Measurements from ENCODE around the gene TCTN3. TPM values are rescaled to one million over a fixed set of nuclear protein-coding genes. Genes with fewer than 3 reads are reported as not detected.

TCTN3 gene
- total and polyA plus RNA-seq, 2 of the 13 experiments (the other 11 are each of a cell fraction or from before 2014, with no cell fraction given) = 53.3 to 60.0 TPM

- TF ChIP-seq PHF5A (CRISPR knock-in tag; IDR thresholded peaks at IDR 0.05; ENCODE audit: low read depth, unreplicated experiment) (no peak), ZNF737 (CRISPR knock-in tag; IDR thresholded peaks at IDR 0.05; ENCODE audit: borderline replicate concordance) (no peak), MEF2D (CRISPR knock-in tag; IDR thresholded peaks at IDR 0.05) (peak; percentile 97), ZNF883 (CRISPR knock-in tag; IDR thresholded peaks at IDR 0.05; ENCODE audit: not compliant biosample characterization) (no peak), ZNF260 (CRISPR knock-in tag; IDR thresholded peaks at IDR 0.05; ENCODE audit: borderline replicate concordance, low read depth) (no peak), BCL6 (CRISPR knock-in tag; IDR thresholded peaks at IDR 0.05) (peak; percentile 100), MYNN (CRISPR knock-in tag; IDR thresholded peaks at IDR 0.05; ENCODE audit: low read depth) (no peak), NR2F1 (CRISPR knock-in tag; IDR thresholded peaks at IDR 0.05) (no peak), ATM (IDR thresholded peaks at IDR 0.05; ENCODE audit: borderline replicate concordance) (no peak), ZNF143 (CRISPR knock-in tag; IDR thresholded peaks at IDR 0.05) (no peak), ZNF614 (CRISPR knock-in tag; IDR thresholded peaks at IDR 0.05; ENCODE audit: borderline replicate concordance) (peak; percentile 50; the same call in 1 of the 2 replicates), SP4 (CRISPR knock-in tag; IDR thresholded peaks at IDR 0.05) (no peak), TCF7L2 (IDR thresholded peaks at IDR 0.05; ENCODE audit: low read depth, low read length) (no peak), ZNF18 (CRISPR knock-in tag; IDR thresholded peaks at IDR 0.05; ENCODE audit: insufficient replicate concordance) (no peak), ZBTB20 (CRISPR knock-in tag; IDR thresholded peaks at IDR 0.05; ENCODE audit: borderline replicate concordance, low read depth) (no peak), NCOA5 (CRISPR knock-in tag; IDR thresholded peaks at IDR 0.05) (no peak), ZNF513 (CRISPR knock-in tag; conservative IDR thresholded peaks at IDR 0.05) (no peak), SNRNP70 (IDR thresholded peaks at IDR 0.05; ENCODE audit: low read depth, low read length) (no peak), GTF2F1 (IDR thresholded peaks at IDR 0.05; ENCODE audit: low read length) (no peak), ZSCAN22 (CRISPR knock-in tag; IDR thresholded peaks at IDR 0.05) (no peak), ZMYM4 (CRISPR knock-in tag; IDR thresholded peaks at IDR 0.05) (peak; percentile 51; the same call in 1 of the 2 replicates), IRF1 (CRISPR knock-in tag; IDR thresholded peaks at IDR 0.05; ENCODE audit: low read depth) (no peak), USF2 (IDR thresholded peaks at IDR 0.05; ENCODE audit: low read depth, low read length) (no peak), USF2 (CRISPR knock-in tag; IDR thresholded peaks at IDR 0.05; ENCODE audit: borderline replicate concordance) (no peak), NONO (IDR thresholded peaks at IDR 0.05) (no peak), NONO (CRISPR knock-in tag; conservative IDR thresholded peaks at IDR 0.05) (peak; percentile 43; the same call in 1 of the 2 replicates), HCFC1 (IDR thresholded peaks at IDR 0.05; ENCODE audit: low read depth, low read length) (no peak)
Measured at GRCh38 chr10:95635319-95635733, 58.4 kb downstream of the TCTN3 start (continued).

Data from HepG2 (cell line).